ENCODE measurements around the gene NCKAP1.

GRCh38 chr2:183009249-183009899 lies 28.9 kb downstream of the NCKAP1 start:
- TF ChIP-seq CTCF (IDR thresholded peaks at IDR 0.05) (no peak), POLR2A (IDR thresholded peaks at IDR 0.05) (no peak)
